Sigmoid colon (tissue), 7 donors: ENCODE results near the gene ENDOV. TPM values are rescaled to one million over a fixed set of nuclear protein-coding genes. Genes with fewer than 3 reads are reported as not detected.

Experiments
- DNase-seq: peaks from one replicate; pipeline ENCODE4 v3.0.0-alpha.2; 2019
- H3K27ac ChIP-seq, 4 donors: fragments of 200-600 bp; sonication (generic); one replicate each; pipeline ENCODE4 v1.5.1; 2016 to 2019; ENCODE audit warnings: mild to moderate bottlenecking in 1 of 4
- H3K27me3 ChIP-seq, 3 donors: fragments of 200-600 bp; sonication (generic); one replicate each; pipeline ENCODE4 v1.5.1; 2019; ENCODE audit warnings: mild to moderate bottlenecking in 1 of 3
- H3K36me3 ChIP-seq, 4 donors: fragments of 200-600 bp; sonication (generic); one replicate each; pipeline ENCODE4 v1.5.1; 2016 to 2019
- H3K4me1 ChIP-seq, 4 donors: fragments of 200-600 bp; sonication (generic); one replicate each; pipeline ENCODE4 v1.5.1; 2017 to 2019
- H3K4me3 ChIP-seq, 4 donors: fragments of 200-600 bp; sonication (generic); one replicate each; pipeline ENCODE4 v1.5.1; 2017 to 2019; ENCODE audit warnings: mild to moderate bottlenecking in 2 of 4, moderate library complexity in 1 of 4
- H3K9me3 ChIP-seq, 4 donors: fragments of 200-600 bp in 3 of 4; sonication (generic) in 3 of 4; one replicate each; pipeline versions ENCODE4 v1.5.1 to v1.6.1; 2013 to 2019
- EP300 ChIP-seq, 4 donors: sonication (generic); formaldehyde crosslinking; IDR thresholded peaks; one replicate each; pipeline ENCODE4 v1.6.1; 2017; ENCODE audit warnings: antibody characterized with exemption in 4 of 4
- POLR2A ChIP-seq, 2 donors: fragments of 450-650 bp; IDR thresholded peaks; one replicate each; pipeline ENCODE4 v1.6.1; 2016; ENCODE audit warnings: antibody characterized with exemption in 2 of 2, mild to moderate bottlenecking in 2 of 2, moderate library complexity in 2 of 2
- POLR2AphosphoS5 ChIP-seq, 4 donors: sonication (generic); formaldehyde crosslinking; IDR thresholded peaks; one replicate each; pipeline ENCODE4 v1.6.1; 2017; ENCODE audit warnings: antibody characterized with exemption in 4 of 4
- WGBS, 2 donors: extraction: QIAGEN DNeasy Blood & Tissue Kit; methylation state at CpG; one replicate each; pipeline ENCODE4 v1.1.7; 2013; 5-methylcytosine and 5-hydroxymethylcytosine counted together
- intact Hi-C: fragments of 100-400 bp; cut with DNase I; formaldehyde crosslinking; loops from one replicate; pipeline ENCODE4 v1.15.1; 2023
- polyA plus RNA-seq, 3 donors: library from polyadenylated mRNA; stranded (reverse); fragments of 200-250 nt; gene quantifications; one replicate each; pipeline ENCODE4 v1.2.3, GENCODE V29; 2013
- total RNA-seq, 4 donors: library from RNA; depleted of rRNA; stranded (reverse); fragments of >200 nt; gene quantifications; one replicate each; pipeline ENCODE4 v1.1.0, GENCODE V29; 2016
- TF ChIP-seq, protein P1 (sequence below), 4 experiments: fragments of 450-650 bp in 3 of 4; fragments of 200-600 bp in 1 of 4; IDR thresholded peaks; one replicate each; pipeline ENCODE4 v1.5.1; 2016 to 2019; ENCODE audit warnings: antibody characterized with exemption in 4 of 4, mild to moderate bottlenecking in 3 of 4, moderate library complexity in 2 of 4
- donor health status: healthy with polysubstance abuse.
- donor health status: Bipolar disorder and iron deficiency.
- donor health status: healthy.

ENDOV gene
- total and polyA plus RNA-seq, 7 donors: 9.5 to 23.5 (median 17.4) TPM

- peaks cover 0 to 26% (median 3%) of the 10 kb centered on the region in 4 donors for H3K36me3 ChIP-seq
- TF ChIP-seq EP300 (IDR thresholded peaks at IDR 0.05): no peak
- TF ChIP-seq POLR2AphosphoS5 (IDR thresholded peaks at IDR 0.05): no peak
- TF ChIP-seq, protein P1, sequence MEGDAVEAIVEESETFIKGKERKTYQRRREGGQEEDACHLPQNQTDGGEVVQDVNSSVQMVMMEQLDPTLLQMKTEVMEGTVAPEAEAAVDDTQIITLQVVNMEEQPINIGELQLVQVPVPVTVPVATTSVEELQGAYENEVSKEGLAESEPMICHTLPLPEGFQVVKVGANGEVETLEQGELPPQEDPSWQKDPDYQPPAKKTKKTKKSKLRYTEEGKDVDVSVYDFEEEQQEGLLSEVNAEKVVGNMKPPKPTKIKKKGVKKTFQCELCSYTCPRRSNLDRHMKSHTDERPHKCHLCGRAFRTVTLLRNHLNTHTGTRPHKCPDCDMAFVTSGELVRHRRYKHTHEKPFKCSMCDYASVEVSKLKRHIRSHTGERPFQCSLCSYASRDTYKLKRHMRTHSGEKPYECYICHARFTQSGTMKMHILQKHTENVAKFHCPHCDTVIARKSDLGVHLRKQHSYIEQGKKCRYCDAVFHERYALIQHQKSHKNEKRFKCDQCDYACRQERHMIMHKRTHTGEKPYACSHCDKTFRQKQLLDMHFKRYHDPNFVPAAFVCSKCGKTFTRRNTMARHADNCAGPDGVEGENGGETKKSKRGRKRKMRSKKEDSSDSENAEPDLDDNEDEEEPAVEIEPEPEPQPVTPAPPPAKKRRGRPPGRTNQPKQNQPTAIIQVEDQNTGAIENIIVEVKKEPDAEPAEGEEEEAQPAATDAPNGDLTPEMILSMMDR (IDR thresholded peaks at IDR 0.05): no peak
- TF ChIP-seq POLR2A (IDR thresholded peaks at IDR 0.05): no peak
- WGBS, 2 donors: 84 to 89% methylated on average over 11 of the region's 11 CpGs
- peaks cover 0 to 10% (median 9%) of the 10 kb centered on the region in 4 donors for H3K4me1 ChIP-seq
- no peak overlapping the region for H3K27ac ChIP-seq
- no peaks in the 10 kb centered on the region for H3K9me3 ChIP-seq
- DNase-seq: no peak
- no peak overlapping the region for H3K4me3 ChIP-seq
- intact Hi-C loops: no loop called here
- no peaks in the 10 kb centered on the region for H3K27me3 ChIP-seq
Observed at GRCh38 chr17:80428796-80429195, 13.8 kb downstream of the ENDOV start.

- no peak for DNase-seq
- intact Hi-C loops: no loop called here
- Histone ChIP-seq H3K4me3 (no peak overlapping the region), H3K4me1 (peaks cover 0 to 10% (median 9%) of the 10 kb centered on the region in 4 donors), H3K27me3 (no peaks in the 10 kb centered on the region), H3K27ac (no peak overlapping the region), H3K36me3 (peaks cover 0 to 26% (median 3%) of the 10 kb centered on the region in 4 donors), H3K9me3 (no peaks in the 10 kb centered on the region)
- TF ChIP-seq EP300 (IDR thresholded peaks at IDR 0.05) (no peak), POLR2A (IDR thresholded peaks at IDR 0.05) (no peak), POLR2AphosphoS5 (IDR thresholded peaks at IDR 0.05) (no peak)
- TF ChIP-seq, protein P1 (IDR thresholded peaks at IDR 0.05): no peak
- 95 to 96% methylated on average over 33 of the region's 33 CpGs for WGBS, 2 donors
Observed at GRCh38 chr17:80429356-80430275, 14.6 kb downstream of the ENDOV start.

GRCh38 chr17:80430446-80431245 is 15.7 kb downstream of the ENDOV start:
- TF ChIP-seq POLR2AphosphoS5 (IDR thresholded peaks at IDR 0.05): no peak
- TF ChIP-seq POLR2A (IDR thresholded peaks at IDR 0.05): no peak
- TF ChIP-seq EP300 (IDR thresholded peaks at IDR 0.05): no peak
- TF ChIP-seq, protein P1 (IDR thresholded peaks at IDR 0.05): no peak
- Histone ChIP-seq H3K36me3 (peaks cover 0 to 26% (median 3%) of the 10 kb centered on the region in 4 donors), H3K4me1 (peaks cover 0 to 10% (median 9%) of the 10 kb centered on the region in 4 donors), H3K4me3 (no peak overlapping the region), H3K9me3 (no peaks in the 10 kb centered on the region), H3K27ac (no peak overlapping the region), H3K27me3 (no peaks in the 10 kb centered on the region)
- no peak for DNase-seq
- WGBS, 2 donors: 92% methylated on average over 15 of the region's 15 CpGs
- intact Hi-C loops: no loop called here

GRCh38 chr17:80431246-80432195 is 16.6 kb downstream of the ENDOV start:
- H3K27ac ChIP-seq: no peak overlapping the region
- H3K36me3 ChIP-seq: peaks cover 0 to 31% (median 3%) of the 10 kb centered on the region in 4 donors
- H3K4me3 ChIP-seq: no peak overlapping the region
- intact Hi-C loops: no loop called here
- 91 to 93% methylated on average over 29 of the region's 29 CpGs for WGBS, 2 donors
- no peak for DNase-seq
- TF ChIP-seq POLR2A (IDR thresholded peaks at IDR 0.05): no peak
- TF ChIP-seq, protein P1 (IDR thresholded peaks at IDR 0.05): no peak
- no peaks in the 10 kb centered on the region for H3K9me3 ChIP-seq
- H3K4me1 ChIP-seq: peaks cover 0 to 9% (median 8%) of the 10 kb centered on the region in 4 donors
- no peaks in the 10 kb centered on the region for H3K27me3 ChIP-seq
